Left renal pelvis (tissue), 4 donors: ENCODE measurements around the gene ZFP92. TPM values are rescaled to one million over a fixed set of nuclear protein-coding genes. Genes with fewer than 3 reads are reported as not detected.
"Not testable (repeated sequence)": the region's sequence is repeated elsewhere in the genome, so short reads cannot be mapped to it uniquely, and the experiment has no call there.

Experiments
- DNase-seq, 4 donors: peaks; one replicate each; pipeline ENCODE4 v3.0.0-alpha.2; 2013; ENCODE audit warnings: low read depth in 4 of 4, low spot score in 3 of 4
- polyA plus RNA-seq, 4 donors: library from polyadenylated mRNA; unstranded; fragments of 120-200 nt; gene quantifications; one replicate each; pipeline ENCODE4 v1.2.1, GENCODE V29; 2013; ENCODE audit not compliant: insufficient read length in 4 of 4

The ZFP92 gene
- polyA plus RNA-seq, 4 donors: 0.31 to 1.2 (median 0.90) TPM

DNA sequence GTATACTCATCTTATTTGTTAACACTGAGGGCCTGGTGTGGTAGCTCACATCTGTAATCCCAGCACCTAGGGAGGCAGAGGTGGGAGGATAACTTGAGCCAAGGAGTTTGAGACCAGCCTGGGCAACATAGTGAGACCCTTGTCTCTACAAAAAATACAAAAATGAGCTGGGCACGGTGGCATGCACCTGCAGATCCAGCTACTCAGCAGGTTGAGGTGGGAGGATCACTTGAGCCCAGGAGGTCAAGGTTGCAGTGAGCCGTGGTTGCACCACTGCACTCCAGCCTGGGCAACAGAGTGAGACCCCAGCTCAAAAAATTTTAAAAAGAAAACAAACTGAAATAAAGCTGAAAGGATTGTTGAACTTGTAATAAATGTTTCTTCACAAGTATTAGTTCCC, 26.3 kb upstream of the ZFP92 start:
- DNase-seq: not testable (repeated sequence)

DNA sequence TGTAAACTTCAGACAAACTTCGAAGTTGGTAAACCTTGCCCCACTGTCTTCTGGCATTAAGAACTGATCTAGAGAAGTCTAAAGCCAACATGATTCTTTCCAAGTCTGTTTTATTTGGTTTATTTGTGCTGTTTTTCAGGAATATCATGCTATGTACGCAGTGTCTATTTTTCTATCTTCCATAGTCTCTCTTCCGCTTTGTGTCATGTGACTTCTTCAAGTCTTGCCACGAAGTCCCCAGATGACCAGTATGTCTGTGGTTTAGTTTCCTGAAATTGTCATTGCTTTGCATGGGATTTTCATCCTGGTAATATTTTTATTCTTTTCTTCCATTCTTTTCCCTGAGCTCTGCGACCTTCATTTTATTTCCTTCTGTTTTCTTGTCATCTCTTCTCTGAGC, 25.2 kb upstream of the ZFP92 start:
- DNase-seq: no peak

DNA sequence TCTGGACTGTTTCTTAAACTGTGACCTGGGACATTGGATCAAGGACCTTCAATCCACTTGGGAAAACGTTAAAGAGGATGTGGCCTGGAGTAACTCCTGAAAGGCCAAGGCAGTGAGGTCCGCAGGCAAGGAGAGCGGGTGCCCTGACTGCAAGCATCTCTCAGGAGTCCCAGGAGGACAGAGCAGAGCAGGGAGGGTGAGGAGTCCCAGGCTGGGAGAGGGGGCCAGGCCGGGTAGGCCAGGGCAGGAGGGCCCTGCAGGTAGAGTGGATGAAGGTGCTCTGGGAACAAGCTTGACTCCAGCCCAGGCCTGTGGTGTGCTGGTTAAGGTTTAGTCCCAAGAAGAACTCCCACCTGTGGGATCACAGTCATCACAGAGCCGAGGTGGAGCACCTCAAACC, 23.9 kb upstream of the ZFP92 start:
- no peak for DNase-seq

DNA sequence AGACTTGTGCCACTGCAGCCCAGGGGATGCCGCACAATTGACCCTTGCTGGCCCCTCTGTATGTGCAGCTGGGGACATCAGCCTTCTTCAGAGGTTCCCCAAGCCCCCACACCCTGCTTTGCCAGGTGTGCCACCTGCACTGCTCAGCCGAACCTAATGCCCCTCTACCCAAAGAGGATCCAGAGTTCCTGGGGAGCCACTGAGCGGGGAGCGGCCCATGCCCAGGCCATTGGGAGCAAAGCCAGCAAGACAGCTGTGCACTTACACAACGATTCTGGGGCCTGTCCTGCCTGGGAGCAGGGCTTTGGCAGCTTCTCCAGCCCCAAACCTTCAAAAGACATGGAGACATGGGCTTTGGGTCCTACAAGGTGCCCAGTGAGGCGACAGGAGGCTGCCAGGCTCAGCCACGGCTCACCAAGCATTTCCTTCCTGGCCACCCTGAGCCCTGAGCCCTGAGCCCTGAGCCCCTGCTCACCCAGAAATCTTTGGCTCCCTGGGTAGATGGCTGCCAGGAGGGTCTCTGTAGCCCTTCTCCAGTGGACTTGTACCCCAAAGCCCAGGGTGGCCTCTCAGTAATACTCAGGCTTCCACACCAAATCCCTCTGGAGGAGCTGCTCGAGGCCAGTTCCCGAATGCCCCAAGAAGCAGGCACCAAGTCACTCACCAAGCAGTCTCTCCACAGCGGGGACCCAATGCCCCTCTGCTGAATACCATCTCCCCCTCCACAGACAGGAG, 23.1 kb upstream of the ZFP92 start:
- DNase-seq: no peak

DNA sequence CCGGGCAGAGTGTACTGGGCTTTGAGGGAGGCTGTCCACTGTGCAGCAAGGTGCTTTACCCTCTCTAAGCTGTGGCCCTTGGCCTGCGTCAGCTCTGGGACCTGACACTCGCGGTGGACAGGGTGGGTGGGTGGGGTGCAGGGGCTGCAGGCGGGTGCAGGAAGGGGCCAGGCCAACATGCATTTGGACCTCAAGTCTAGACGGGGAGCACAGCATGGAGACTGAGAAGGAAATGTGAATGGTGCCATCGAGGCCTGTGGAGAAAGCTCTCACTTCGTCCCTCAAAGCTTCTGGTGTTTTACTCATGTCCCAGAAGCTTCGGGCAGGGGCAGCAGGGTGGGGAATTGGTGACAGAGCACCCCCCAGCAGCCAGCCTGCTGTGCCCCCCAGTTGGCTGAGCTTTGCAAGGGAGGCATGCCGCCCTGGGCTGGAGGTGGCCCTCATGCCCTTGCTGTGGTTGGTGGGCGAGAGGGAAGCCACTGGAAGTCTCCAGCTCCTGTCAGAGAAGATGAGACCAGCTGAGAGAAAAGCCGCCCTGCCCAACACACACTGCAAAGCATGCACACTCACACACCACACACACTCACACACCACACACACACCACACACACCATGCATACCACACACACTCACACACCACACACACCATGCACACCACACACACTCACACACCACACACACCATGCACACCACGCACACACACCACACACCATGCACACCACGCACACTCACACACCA, 22.4 kb upstream of the ZFP92 start:
- no peak for DNase-seq

DNA sequence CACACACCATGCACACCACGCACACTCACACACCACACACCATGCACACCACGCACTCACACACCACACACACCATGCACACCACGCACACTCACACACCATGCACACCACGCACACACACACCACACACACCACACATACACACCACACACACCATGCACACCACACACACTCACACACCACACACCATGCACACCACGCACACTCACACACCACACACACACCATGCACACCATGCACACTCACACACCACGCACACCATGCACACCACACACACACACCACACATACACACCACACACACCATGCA, 21.9 kb upstream of the ZFP92 start:
- DNase-seq: not testable (repeated sequence)

DNA sequence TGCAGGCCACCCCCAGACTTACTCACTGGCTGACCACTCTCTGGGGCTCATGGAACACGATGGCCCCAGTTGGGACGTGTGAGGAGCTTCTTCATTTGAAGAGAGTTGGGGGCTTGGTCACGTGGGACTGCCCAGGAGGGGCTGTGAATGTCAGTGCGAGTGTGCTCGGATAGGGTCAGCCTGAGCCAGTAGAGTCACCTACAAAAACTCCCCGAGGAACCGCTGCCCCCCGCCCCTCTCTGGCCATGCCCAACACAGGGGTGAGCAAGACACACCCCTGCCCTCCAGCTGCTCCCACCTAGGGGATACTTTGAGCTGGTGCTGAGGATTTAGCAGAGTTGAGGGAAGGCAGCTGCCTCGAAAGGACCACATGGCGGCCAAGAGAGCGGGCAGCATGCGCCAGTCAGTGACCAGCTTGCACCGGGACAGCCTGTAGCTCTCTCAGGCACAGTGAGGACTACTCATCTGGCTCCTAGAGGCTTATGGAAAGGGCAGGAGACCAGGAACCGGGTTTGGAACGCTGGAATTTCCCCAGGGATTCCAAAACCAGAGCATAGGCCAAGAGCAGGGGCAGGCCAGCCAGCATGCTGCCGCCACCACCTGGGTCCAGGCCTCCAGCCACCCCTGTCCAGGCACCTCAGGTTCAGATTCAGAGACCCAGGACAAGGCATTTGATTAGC, 18.5 kb upstream of the ZFP92 start:
- DNase-seq: no peak

DNA sequence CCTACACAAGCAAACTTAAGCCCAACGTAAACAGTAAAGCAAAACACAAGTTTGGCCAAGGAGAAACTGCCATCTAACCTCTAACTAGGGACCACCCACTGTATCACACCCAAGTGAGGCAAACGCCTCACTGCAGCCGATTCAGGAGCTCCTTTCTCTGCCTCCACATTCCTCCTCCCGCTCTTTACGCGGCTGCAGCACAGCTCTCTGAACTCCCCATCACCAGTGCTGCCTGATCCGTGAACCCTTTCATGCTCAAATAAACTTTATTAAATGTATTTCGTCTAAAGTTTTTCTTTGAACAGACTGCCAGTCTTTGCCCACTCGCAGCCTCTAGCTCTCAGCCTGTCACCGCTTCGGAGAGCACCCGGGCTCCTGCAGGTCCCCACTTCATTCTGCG, 16.7 kb upstream of the ZFP92 start:
- no peak for DNase-seq

DNA sequence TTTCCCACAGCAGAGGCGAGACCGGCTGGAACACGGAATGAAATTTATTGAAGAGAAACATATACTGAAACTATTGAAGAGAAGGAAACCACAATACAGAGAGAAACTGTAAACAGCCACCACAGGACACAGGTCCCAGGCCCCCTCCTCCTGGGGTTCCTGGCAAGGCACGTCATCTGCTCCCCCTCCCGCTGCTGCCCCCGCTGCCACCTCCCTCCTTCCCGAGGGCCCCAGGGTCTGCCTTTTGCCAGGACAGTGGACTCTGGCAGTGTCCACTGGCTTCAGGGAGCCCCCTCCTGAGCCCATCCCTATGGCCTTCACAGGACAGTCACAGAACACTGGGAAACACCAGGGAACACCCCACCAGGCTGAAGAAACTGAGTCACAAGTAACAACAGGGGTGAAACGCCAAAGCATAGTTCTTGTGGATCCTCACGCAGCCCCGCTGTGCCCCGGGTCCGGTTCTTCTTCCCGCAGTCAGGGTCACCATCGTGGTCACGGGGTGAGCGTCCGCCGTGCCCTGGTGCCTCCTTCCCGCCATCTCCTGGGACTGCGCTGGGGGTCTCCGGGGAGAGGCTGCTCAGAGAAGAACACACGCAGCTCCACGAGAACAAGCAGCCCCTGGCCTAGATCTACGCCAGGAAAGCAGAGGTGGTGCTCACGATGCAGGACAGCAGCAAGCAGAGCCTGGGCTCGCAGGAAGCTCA, 15.5 kb upstream of the ZFP92 start:
- DNase-seq: no peak

DNA sequence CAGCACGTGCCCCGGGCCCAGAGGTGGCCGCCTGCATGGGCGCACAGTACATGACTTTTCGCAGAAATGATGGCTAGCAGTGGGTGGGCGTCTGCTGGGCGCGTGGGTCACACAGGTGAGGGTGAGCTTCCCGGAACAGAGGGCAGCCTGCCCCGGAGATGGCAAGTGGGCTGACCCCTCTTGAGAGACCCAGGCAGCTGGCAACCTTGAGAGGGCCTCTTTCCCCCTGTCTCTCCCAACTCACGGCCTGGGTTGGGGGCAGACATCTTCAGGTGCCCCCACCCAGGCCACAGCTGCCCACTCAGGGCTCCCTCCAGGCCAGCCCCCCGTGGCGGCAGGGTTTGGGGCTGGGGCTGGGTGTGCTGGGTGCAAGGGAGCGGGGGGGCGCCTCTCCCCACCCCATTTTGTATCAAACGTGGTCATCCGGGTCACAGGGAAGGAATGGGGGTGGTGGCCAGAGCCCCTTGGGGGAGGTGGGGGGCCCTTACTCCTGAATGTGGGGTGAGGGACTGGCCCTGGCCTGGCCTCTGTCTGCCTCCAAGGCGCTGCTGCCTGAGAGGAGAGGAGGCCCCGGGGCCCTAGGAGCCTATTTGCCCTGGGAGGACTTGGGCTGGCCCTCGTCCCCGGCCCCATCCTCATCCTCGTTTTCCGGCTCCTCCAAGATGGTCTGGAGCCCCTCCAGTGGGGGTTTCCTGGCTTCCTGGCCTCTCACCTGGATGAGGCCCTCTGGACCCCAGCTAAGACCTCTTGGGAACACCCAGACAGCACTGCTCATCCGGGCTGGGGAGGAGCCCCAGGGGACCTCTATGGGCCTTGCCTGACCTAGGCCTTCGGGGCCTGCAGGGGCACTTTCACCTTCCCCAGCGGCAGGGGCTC, 14.7 kb upstream of the ZFP92 start:
- DNase-seq: no peak

DNA sequence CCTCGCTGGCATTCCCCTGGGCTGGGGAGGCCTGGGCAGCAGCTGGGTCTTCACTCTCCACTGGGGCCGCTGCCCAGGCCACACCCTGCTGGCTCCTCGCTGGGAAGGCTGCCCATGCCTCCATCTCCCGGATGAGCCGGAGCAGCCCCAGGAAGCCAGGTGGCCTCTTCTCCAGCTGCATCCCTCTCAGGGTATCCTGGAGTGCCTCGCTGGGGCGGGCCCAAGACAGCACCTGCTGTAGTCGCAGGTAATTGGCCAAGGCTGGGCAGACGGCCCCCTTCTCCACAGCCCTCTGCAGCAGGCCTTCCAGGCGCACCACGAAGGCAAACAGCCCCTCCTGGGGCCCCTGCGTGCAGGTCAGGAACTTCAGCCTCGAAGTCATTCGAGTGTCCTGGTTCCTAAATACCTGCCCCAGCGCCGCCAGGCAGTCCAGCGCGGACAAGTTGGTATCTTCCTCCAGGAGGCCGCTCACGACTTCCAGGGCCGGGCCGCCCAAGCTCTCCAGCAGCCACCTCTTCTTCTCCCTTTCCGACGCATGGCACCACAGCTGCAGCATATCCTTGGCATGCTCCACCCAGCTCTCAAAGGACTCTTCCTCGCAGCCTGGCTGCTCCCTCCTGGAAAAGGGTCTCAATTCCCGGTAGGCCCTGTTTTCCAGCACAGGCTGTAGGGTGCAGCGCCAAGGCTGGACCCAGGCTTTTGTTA, 13.9 kb upstream of the ZFP92 start:
- DNase-seq: no peak

DNA sequence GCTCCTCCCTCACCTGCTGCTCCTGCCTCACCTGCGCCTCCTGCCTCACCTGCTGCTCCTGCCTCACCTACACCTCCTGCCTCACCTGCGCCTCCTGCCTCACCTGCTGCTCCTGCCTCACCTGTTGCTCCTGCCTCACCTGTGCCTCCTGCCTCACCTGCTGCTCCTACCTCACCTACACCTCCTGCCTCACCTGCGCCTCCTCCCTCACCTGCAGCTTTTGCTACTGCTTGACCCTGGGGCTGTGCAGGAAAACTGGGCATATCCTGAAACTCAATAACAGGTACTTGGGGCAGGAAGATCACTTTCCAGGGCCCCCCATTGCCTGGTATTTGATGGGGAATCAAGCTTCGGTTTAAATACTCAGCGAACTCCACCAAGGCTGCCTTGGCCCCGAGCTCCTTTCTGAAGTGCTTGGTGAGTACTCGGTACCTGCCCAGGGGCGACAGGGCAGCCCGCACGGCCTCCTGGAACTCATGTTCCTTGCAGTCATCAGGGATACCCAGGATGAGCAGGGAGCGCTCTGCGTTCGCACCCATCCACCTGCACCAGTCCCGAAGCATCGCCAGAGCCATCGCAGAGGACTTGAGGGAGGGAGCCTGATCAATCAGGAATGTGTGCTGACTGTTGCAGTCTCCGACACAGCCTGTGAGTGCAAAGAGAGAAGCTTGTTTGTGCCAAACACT, 12.9 kb upstream of the ZFP92 start:
- DNase-seq: no peak

DNA sequence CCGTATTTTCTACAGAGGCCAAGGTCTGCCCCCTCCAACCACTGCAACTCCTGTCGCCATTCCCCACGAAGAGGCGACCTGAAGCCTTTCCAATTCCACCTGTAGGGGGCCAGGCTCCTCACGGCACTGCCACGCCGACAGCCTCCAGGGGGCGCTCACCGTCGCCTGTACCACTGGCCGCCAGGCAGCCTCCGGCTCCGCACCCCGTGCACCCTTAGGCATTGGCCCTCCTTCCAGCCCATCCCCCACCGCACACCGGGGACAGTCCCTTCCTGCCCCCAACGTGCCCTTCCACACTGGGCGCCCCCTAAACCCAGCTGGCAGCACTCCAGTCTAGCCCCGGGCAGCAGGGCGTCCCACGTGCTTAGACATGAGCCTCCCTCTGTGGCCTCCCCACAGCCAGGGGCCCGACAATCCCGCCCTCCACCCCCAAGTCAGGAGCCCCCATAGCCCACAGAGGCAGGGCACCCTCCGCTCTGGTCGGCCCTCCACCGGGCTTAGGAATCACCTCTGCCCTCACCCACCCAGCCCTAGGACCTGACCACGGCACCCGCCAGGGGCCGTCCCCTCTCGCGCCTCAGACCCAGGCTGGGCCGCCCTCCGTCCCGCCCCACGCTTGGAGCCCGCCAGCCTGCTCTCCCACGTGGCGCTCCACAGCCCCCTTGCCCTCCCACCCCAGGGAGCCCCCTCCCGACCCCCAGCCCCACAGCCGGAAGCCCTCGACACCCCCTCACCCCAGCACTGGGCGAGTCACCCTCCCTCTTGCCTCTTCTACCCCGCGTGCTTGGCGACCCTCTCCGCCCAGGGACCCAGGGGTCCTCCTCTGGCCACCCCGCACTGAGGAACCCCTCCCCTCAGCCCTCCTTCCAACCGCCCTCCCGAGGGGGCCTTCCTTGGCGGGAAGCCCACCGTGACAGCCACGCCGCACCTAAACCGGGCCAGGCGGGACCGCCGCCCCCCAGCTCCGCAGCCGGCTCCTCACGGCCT, 10.8 kb upstream of the ZFP92 start:
- no peak for DNase-seq

DNA sequence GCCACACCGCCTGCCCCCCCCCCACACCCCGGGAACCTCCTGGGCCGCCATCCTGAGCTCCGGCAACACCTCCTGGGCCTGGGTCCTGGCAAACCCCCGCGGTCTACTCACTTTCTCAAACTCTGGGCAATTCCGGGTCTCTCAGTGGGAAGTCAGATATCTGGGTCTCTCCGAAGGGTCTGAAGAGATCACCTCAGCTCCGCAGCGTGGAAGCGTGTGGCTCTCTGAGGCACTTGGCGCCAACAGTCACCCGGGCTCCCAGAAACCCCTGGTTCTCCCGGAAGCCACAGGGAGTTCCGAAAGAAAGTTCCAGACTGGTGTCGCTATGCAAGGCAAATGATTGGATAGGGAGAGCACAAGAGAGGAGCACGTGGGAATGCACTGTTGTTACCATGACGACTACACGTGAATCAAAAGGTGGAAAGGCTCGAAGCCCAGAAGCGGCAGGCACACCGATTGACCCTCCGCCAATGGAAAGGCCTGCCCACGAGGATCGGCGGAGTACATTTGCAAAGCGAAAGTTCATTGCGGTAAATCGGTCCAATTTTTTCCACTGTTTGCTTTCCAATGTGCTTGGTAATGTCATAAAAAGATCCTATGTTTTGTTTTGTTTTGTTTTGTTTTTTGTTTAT, 10.0 kb upstream of the ZFP92 start, which contains the start of gene PNMA6E:
PNMA6E (minus strand) TSS at position 218 of the 632 bp plus-strand sequence. CDS start 2,501 bp downstream, outside the sequence.
- no peak for DNase-seq

DNA sequence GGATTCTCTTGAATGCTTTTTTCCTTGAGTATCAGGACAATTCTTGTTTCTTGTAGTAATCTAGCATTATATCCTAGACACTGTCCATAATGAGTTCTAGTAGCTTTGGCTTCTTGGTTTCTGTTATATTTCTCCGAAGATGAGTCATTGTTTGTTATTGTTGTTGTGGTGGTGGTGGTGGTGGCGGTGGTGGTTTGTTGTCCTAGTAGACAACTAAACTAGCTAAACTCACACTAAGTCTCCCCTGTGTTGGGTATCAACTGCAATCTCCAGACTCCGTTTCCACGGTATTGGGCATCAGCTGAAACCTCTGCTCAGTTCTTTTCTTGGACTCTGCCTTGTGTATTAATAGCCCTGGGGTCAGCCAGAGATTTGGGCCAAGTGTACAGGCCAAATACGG, 6.9 kb upstream of the ZFP92 start:
- DNase-seq: not testable (repeated sequence)

DNA sequence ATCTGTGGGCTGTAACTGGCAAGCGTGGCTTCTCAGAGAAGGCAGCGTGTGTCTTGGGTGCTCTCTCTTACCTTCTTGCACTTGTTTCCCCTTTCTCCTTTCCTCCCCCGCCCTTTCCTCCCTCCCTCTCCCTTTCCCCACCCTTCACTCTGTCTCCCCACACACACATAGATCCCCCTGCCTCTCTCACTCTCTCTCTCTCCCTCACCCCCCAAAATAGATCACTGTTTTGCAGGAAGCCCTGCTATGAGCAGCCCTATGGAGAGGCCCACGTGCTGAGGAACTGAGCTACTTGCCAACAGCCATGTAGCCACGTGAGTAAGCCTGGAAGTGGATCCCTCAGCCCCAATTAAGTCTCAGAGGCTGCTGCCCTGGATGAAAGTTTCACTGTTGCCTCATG, 5.8 kb upstream of the ZFP92 start:
- no peak for DNase-seq

DNA sequence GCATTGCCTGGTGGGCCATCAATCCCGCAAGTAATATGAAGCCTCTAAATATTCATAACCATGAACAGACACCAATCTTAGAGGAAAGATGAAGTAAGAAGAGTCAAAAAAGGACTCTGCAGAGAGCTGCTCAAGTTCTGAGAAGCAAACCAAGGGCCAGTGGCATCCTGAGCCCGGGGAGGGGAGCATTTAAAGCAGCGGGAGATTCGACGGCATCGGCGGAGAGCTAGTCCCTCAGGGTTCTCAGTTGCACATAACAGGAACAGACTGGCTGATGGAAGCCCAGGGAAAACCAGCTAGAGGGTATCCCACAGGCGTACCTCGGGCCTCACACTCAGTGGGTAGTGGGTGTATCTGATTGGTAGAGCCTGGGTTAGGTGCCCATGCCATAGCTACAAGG, 5.3 kb upstream of the ZFP92 start:
- no peak for DNase-seq
